HEK293 (cell line): Measurements from ENCODE around the gene SPIRE2.

Experiments
- HOXD13 ChIP-seq: sonication (generic); formaldehyde crosslinking; IDR thresholded peaks from 2 replicates; pipeline ENCODE4 v1.8.0; 2022; ENCODE audit warnings: missing genetic modification reagents, borderline replicate concordance
- KLF1 ChIP-seq: fragments of 450-650 bp; formaldehyde crosslinking; IDR thresholded peaks from 2 replicates; pipeline ENCODE4 v1.5.1; 2016; ENCODE audit warnings: missing biosample characterization, missing genetic modification characterization
- SALL2 ChIP-seq: fragments of 450-650 bp; formaldehyde crosslinking; IDR thresholded peaks from 2 replicates; pipeline ENCODE4 v1.5.0; 2017; ENCODE audit warnings: missing biosample characterization, mild to moderate bottlenecking, missing genetic modification characterization, borderline replicate concordance
- SCRT2 ChIP-seq: fragments of 450-650 bp; formaldehyde crosslinking; IDR thresholded peaks from 2 replicates; pipeline ENCODE4 v1.5.1; 2016; ENCODE audit warnings: missing biosample characterization, missing genetic modification characterization
- SP7 ChIP-seq: fragments of 450-650 bp; formaldehyde crosslinking; IDR thresholded peaks from 2 replicates; pipeline ENCODE4 v1.5.1; 2016; ENCODE audit warnings: missing biosample characterization, missing genetic modification characterization
- TCF7L2 ChIP-seq: IDR thresholded peaks from 2 replicates; pipeline ENCODE4 v1.6.1; 2011; ENCODE audit warnings: low read depth, mild to moderate bottlenecking, inconsistent platforms, low read length, moderate library complexity, borderline replicate concordance
- YY1 ChIP-seq: fragments of 450-650 bp; formaldehyde crosslinking; IDR thresholded peaks from 2 replicates; pipeline ENCODE4 v1.5.1; 2018; ENCODE audit warnings: missing biosample characterization, missing genetic modification characterization
- ZIC2 ChIP-seq: fragments of 450-650 bp; formaldehyde crosslinking; IDR thresholded peaks from 2 replicates; pipeline ENCODE4 v1.5.1; 2016; ENCODE audit warnings: missing biosample characterization, missing genetic modification characterization
- ZNF157 ChIP-seq: fragments of 450-650 bp; formaldehyde crosslinking; IDR thresholded peaks from 2 replicates; pipeline ENCODE4 v1.5.1; 2016; ENCODE audit warnings: missing biosample characterization, missing genetic modification characterization
- ZNF2 ChIP-seq: fragments of 450-650 bp; formaldehyde crosslinking; IDR thresholded peaks from 2 replicates; pipeline ENCODE4 v1.5.1; 2016; ENCODE audit warnings: missing biosample characterization, missing genetic modification characterization
- ZNF221 ChIP-seq: fragments of 450-650 bp; formaldehyde crosslinking; IDR thresholded peaks from 2 replicates; pipeline ENCODE4 v1.5.1; 2017; ENCODE audit warnings: missing biosample characterization, missing genetic modification characterization, borderline replicate concordance
- ZNF266 ChIP-seq: fragments of 450-650 bp; formaldehyde crosslinking; IDR thresholded peaks from 2 replicates; pipeline ENCODE4 v1.5.1; 2016; ENCODE audit warnings: missing biosample characterization, missing genetic modification characterization, low read depth
- ZNF311 ChIP-seq: fragments of 450-650 bp; formaldehyde crosslinking; IDR thresholded peaks from 2 replicates; pipeline ENCODE4 v1.5.1; 2017; ENCODE audit warnings: missing biosample characterization, missing genetic modification characterization, borderline replicate concordance
- ZNF335 ChIP-seq: fragments of 450-650 bp; formaldehyde crosslinking; conservative IDR thresholded peaks from 2 replicates; pipeline ENCODE4 v1.5.1; 2016; ENCODE audit warnings: missing biosample characterization, missing genetic modification characterization
- ZNF350 ChIP-seq: fragments of 450-650 bp; formaldehyde crosslinking; IDR thresholded peaks from 2 replicates; pipeline ENCODE4 v1.5.0; 2017; ENCODE audit warnings: missing biosample characterization, mild to moderate bottlenecking, missing genetic modification characterization
- ZNF404 ChIP-seq: fragments of 450-650 bp; formaldehyde crosslinking; IDR thresholded peaks from 2 replicates; pipeline ENCODE4 v1.5.1; 2017; ENCODE audit warnings: missing biosample characterization, missing genetic modification characterization
- ZNF544 ChIP-seq: fragments of 450-650 bp; formaldehyde crosslinking; IDR thresholded peaks from 2 replicates; pipeline ENCODE4 v1.5.0; 2017; ENCODE audit warnings: missing biosample characterization, missing genetic modification characterization
- ZNF623 ChIP-seq: fragments of 450-650 bp; formaldehyde crosslinking; IDR thresholded peaks from 2 replicates; pipeline ENCODE4 v1.5.1; 2016; ENCODE audit warnings: missing biosample characterization, missing genetic modification characterization
- ZNF654 ChIP-seq: fragments of 450-650 bp; formaldehyde crosslinking; IDR thresholded peaks from 2 replicates; pipeline ENCODE4 v1.5.1; 2016; ENCODE audit warnings: low read depth, missing biosample characterization, missing genetic modification characterization
- ZNF660 ChIP-seq: fragments of 450-650 bp; IDR thresholded peaks from 2 replicates; pipeline ENCODE4 v1.5.1; 2018; ENCODE audit warnings: missing biosample characterization, mild to moderate bottlenecking, missing genetic modification characterization
- ZNF792 ChIP-seq: fragments of 450-650 bp; formaldehyde crosslinking; IDR thresholded peaks from 2 replicates; pipeline ENCODE4 v1.5.1; 2016; ENCODE audit warnings: missing biosample characterization, missing genetic modification characterization
- TF ChIP-seq, protein P1 (sequence below): fragments of 450-650 bp; formaldehyde crosslinking; IDR thresholded peaks from 2 replicates; pipeline ENCODE4 v1.5.1; 2016; ENCODE audit warnings: missing biosample characterization, missing genetic modification characterization
- TF ChIP-seq, protein P2 (sequence below): fragments of 450-650 bp; formaldehyde crosslinking; IDR thresholded peaks from 2 replicates; pipeline ENCODE4 v1.5.1; 2016; ENCODE audit warnings: missing biosample characterization, missing genetic modification characterization
- TF ChIP-seq, protein P3 (sequence below): fragments of 450-650 bp; formaldehyde crosslinking; IDR thresholded peaks from 2 replicates; pipeline ENCODE4 v1.5.1; 2016; ENCODE audit warnings: missing biosample characterization, missing genetic modification characterization
- TF ChIP-seq, protein P4 (sequence below): IDR thresholded peaks from 2 replicates; pipeline ENCODE4 v1.6.1; 2011; ENCODE audit warnings: mild to moderate bottlenecking, low read depth, low read length, borderline replicate concordance
- TF ChIP-seq, protein P5 (sequence below): fragments of 450-650 bp; formaldehyde crosslinking; IDR thresholded peaks from 2 replicates; pipeline ENCODE4 v1.5.1; 2016; ENCODE audit warnings: missing biosample characterization, missing genetic modification characterization
- TF ChIP-seq, protein P6 (sequence below): fragments of 450-650 bp; formaldehyde crosslinking; conservative IDR thresholded peaks from 2 replicates; pipeline ENCODE4 v1.5.1; 2016; ENCODE audit warnings: low read depth, missing biosample characterization, missing genetic modification characterization

The SPIRE2 gene

DNA sequence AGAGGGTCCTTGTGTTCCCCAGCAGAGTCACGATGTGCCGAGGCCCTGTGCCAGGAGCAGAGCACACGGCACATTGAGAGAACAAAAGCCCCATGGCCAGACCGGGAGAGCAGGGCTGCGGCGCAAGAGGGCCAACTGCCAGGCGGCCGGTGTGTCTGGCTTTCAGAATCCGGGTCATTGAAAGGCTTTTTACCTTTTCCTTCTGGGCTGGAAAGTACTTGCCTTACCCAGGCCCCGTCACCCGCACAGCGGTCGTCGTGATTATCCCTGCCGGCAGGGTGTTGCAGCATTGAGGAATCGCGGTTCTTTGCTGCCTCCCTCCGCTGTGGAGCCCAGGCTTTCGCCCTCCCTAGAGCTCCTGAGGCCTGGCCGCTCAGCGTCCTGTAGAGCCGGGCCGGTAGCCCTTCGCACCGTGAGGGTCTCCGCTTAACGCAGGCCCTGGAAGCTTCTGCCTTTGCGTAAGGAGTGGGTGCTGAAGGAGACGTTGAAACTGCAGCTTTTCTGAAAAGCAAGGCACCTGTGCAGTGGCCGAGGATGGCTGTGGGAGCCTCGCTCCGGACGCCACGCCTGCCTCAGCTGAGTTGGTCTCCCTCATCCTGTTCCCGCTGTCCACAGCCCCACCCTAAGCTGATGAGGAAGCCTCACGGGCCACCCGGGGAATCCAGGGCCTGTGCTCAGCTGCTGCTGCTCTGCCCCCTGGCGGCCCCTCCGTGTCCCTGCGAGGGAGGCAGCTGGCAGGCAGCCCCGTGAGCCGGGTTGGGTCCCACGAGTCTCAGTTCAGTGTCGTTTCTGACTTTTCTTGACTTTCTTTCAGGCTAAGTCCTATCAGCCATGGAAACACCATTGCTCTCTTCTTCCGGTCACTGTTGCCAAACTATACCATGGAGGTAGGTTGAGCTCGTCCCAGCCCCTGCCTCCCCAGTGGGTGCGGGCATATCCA lies 81.8 kb downstream of the SPIRE2 start (continued):
- TF ChIP-seq, protein P1, sequence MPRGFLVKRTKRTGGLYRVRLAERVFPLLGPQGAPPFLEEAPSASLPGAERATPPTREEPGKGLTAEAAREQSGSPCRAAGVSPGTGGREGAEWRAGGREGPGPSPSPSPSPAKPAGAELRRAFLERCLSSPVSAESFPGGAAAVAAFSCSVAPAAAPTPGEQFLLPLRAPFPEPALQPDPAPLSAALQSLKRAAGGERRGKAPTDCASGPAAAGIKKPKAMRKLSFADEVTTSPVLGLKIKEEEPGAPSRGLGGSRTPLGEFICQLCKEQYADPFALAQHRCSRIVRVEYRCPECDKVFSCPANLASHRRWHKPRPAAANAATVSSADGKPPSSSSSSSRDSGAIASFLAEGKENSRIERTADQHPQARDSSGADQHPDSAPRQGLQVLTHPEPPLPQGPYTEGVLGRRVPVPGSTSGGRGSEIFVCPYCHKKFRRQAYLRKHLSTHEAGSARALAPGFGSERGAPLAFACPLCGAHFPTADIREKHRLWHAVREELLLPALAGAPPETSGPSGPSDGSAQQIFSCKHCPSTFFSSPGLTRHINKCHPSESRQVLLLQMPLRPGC (tag by site-specific recombination): no peak
- TF ChIP-seq ZNF266: no peak
- TF ChIP-seq, protein P2, sequence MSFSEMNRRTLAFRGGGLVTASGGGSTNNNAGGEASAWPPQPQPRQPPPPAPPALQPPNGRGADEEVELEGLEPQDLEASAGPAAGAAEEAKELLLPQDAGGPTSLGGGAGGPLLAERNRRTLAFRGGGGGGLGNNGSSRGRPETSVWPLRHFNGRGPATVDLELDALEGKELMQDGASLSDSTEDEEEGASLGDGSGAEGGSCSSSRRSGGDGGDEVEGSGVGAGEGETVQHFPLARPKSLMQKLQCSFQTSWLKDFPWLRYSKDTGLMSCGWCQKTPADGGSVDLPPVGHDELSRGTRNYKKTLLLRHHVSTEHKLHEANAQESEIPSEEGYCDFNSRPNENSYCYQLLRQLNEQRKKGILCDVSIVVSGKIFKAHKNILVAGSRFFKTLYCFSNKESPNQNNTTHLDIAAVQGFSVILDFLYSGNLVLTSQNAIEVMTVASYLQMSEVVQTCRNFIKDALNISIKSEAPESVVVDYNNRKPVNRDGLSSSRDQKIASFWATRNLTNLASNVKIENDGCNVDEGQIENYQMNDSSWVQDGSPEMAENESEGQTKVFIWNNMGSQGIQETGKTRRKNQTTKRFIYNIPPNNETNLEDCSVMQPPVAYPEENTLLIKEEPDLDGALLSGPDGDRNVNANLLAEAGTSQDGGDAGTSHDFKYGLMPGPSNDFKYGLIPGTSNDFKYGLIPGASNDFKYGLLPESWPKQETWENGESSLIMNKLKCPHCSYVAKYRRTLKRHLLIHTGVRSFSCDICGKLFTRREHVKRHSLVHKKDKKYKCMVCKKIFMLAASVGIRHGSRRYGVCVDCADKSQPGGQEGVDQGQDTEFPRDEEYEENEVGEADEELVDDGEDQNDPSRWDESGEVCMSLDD (tag by site-specific recombination): no peak
- TF ChIP-seq ZNF350 (tag by site-specific recombination): no peak
- TF ChIP-seq ZNF404 (tag by site-specific recombination): no peak
- TF ChIP-seq TCF7L2: no peak
- TF ChIP-seq ZNF544: no peak
- no peak for TF ChIP-seq ZNF792 (tag by site-specific recombination)
- peak; percentile 21 for TF ChIP-seq ZNF654 (tag by site-specific recombination)
- TF ChIP-seq YY1: no peak
- no peak for TF ChIP-seq HOXD13 (CRISPR knock-in tag)
- TF ChIP-seq ZIC2 (tag by site-specific recombination): peak; percentile 33; the same call in 1 of the 2 replicates
- TF ChIP-seq KLF1: peak; percentile 62
- TF ChIP-seq ZNF2 (tag by site-specific recombination): peak; percentile 75
- TF ChIP-seq, protein P3, sequence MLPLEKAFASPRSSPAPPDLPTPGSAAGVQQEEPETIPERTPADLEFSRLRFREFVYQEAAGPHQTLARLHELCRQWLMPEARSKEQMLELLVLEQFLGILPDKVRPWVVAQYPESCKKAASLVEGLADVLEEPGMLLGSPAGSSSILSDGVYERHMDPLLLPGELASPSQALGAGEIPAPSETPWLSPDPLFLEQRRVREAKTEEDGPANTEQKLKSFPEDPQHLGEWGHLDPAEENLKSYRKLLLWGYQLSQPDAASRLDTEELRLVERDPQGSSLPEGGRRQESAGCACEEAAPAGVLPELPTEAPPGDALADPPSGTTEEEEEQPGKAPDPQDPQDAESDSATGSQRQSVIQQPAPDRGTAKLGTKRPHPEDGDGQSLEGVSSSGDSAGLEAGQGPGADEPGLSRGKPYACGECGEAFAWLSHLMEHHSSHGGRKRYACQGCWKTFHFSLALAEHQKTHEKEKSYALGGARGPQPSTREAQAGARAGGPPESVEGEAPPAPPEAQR: no peak
- TF ChIP-seq ZNF157 (tag by site-specific recombination): no peak
- TF ChIP-seq ZNF660 (tag by site-specific recombination): 0 out of 2 replicates have a peak, but pooled peaks have one; percentile 19
- no peak for TF ChIP-seq SALL2 (tag by site-specific recombination)
- no peak for TF ChIP-seq ZNF311 (tag by site-specific recombination)
- TF ChIP-seq, protein P4, sequence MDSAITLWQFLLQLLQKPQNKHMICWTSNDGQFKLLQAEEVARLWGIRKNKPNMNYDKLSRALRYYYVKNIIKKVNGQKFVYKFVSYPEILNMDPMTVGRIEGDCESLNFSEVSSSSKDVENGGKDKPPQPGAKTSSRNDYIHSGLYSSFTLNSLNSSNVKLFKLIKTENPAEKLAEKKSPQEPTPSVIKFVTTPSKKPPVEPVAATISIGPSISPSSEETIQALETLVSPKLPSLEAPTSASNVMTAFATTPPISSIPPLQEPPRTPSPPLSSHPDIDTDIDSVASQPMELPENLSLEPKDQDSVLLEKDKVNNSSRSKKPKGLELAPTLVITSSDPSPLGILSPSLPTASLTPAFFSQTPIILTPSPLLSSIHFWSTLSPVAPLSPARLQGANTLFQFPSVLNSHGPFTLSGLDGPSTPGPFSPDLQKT: no peak
- no peak for TF ChIP-seq ZNF623 (tag by site-specific recombination)
- TF ChIP-seq, protein P5, sequence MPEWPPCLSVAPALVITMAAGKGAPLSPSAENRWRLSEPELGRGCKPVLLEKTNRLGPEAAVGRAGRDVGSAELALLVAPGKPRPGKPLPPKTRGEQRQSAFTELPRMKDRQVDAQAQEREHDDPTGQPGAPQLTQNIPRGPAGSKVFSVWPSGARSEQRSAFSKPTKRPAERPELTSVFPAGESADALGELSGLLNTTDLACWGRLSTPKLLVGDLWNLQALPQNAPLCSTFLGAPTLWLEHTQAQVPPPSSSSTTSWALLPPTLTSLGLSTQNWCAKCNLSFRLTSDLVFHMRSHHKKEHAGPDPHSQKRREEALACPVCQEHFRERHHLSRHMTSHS: no peak
- no peak for TF ChIP-seq SCRT2 (tag by site-specific recombination)
- TF ChIP-seq, protein P6, sequence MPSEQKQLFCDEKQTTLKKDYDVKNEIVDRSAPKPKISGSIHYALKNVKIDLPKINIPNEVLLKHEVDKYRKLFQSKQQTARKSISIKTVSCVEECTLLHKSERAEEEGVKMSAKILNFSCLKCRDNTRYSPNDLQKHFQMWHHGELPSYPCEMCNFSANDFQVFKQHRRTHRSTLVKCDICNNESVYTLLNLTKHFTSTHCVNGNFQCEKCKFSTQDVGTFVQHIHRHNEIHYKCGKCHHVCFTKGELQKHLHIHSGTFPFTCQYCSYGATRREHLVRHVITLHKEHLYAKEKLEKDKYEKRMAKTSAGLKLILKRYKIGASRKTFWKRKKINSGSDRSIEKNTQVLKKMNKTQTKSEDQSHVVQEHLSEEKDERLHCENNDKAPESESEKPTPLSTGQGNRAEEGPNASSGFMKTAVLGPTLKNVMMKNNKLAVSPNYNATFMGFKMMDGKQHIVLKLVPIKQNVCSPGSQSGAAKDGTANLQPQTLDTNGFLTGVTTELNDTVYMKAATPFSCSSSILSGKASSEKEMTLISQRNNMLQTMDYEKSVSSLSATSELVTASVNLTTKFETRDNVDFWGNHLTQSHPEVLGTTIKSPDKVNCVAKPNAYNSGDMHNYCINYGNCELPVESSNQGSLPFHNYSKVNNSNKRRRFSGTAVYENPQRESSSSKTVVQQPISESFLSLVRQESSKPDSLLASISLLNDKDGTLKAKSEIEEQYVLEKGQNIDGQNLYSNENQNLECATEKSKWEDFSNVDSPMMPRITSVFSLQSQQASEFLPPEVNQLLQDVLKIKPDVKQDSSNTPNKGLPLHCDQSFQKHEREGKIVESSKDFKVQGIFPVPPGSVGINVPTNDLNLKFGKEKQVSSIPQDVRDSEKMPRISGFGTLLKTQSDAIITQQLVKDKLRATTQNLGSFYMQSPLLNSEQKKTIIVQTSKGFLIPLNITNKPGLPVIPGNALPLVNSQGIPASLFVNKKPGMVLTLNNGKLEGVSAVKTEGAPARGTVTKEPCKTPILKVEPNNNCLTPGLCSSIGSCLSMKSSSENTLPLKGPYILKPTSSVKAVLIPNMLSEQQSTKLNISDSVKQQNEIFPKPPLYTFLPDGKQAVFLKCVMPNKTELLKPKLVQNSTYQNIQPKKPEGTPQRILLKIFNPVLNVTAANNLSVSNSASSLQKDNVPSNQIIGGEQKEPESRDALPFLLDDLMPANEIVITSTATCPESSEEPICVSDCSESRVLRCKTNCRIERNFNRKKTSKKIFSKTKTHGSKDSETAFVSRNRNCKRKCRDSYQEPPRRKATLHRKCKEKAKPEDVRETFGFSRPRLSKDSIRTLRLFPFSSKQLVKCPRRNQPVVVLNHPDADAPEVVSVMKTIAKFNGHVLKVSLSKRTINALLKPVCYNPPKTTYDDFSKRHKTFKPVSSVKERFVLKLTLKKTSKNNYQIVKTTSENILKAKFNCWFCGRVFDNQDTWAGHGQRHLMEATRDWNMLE (tag by site-specific recombination): no peak
- TF ChIP-seq ZNF335 (tag by site-specific recombination): no peak
- 0 out of 2 replicates have a peak, but pooled peaks have one; percentile 10 for TF ChIP-seq SP7 (tag by site-specific recombination)
- no peak for TF ChIP-seq ZNF221 (tag by site-specific recombination)
